NCI-H1436 (cell line): ENCODE data around the gene SEBOX.
A peak's percentile ranks its signal among the peaks of the same experiment; 100 is the strongest.

Experiments used
- DNase-seq: peaks from one replicate; lab custom pipeline; 2025; lab: John Stamatoyannopoulos, UW

Gene SEBOX

GRCh38 chr17:28368306-28368831, 3.4 kb upstream of the SEBOX start:
- DNase-seq: no peak

- DNase-seq: no peak
Measured at GRCh38 chr17:28367641-28368305, 2.8 kb upstream of the SEBOX start.

DNA sequence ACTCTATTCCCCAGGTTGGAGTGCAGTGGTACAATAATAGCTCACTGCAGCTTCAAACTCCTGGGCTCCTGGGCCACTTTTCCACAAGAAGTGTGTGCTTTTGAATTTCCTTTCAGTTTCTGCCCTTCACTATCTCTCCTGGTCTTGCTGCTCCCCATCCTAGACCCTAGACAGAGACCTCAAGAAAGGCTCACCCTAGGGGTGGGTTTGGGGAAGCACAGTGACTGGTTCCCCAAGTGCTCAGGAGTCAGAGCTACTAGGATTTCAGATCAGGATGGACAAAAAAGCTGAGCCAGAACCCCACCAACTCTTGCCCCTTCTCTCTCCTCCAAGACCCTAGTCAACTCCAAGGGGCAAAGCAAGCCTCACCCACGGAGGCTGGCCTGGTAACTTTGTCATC, 1.6 kb upstream of the SEBOX start:
- no peak for DNase-seq

DNA sequence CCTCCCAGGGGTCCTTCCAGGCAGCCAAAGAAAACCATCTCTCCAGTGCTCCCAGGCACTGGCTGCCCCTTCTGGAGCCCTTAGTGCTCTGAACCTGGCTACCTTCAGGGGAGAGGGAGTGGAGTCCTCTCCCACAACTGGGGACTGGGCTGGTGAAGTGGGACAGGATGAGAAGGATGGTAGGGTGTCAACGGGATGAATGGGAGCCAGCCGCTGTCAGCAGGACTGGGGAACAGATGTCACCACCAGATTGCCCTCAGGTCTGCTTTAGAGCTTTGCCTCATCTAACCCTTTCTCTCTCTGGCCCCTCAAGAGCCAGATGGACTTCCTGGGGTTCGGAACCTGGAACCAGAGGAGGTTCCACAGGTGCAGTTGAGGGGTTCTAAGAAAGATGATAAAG, 488 bp upstream of the SEBOX start:
- DNase-seq: no peak

DNA sequence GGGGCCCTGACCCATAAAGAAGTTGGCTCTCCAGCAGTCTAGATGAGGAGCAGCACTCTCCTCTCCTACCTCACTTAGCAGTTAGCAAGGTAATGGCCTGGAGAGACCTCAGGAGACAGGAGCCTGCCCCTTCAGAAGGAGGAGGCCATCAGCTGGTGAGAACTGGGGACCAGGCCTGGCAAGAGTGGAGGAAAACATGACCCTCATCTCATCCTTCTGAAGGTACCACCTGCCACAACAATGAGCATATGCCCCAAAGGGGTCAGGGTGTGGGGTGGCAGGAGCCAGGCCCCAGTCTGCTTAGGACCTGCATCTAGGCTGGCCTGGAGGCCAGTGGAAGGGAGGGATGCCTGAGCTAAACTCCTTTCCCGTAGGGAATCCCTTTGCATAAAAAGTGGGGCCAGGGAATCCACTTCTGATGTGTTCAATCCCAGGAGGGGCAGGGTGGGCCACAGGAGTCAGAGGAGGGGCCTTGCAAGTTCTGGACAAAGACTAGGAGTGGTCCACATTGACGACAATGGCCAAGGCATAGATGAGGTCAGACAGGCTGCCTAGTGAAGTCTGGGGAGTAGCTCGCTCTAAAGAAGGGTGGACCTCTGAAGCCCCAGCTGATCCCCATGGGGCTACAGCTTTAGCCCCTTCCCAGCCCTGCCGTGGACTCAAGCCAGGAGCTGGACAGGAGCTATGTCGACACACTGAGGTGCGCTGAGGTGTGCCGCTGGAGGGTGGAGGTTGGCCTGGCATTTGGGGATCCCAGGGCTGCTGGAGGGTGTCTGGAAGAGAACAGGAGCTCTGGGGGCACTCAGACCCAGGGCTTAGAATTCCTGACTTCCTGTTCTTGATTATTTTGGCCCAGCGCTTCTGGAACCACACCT, 986 bp downstream of the SEBOX start:
- DNase-seq: no peak

- no peak for DNase-seq
Measured at GRCh38 chr17:28363186-28363585, 1.8 kb downstream of the SEBOX start.

- DNase-seq: no peak
Measured at GRCh38 chr17:28357901-28358197, 7.2 kb downstream of the SEBOX start.

- DNase-seq: peak; percentile 96
Measured at GRCh38 chr17:28357061-28357900, 7.7 kb downstream of the SEBOX start, which contains the start of gene POLDIP2. Gene POLDIP2, minus strand, starts transcription at chr17:28357527. Its CDS starts 79 bp downstream, at chr17:28357448.

- no peak for DNase-seq
Measured at GRCh38 chr17:28350271-28350670, 14.7 kb downstream of the SEBOX start.

DNA sequence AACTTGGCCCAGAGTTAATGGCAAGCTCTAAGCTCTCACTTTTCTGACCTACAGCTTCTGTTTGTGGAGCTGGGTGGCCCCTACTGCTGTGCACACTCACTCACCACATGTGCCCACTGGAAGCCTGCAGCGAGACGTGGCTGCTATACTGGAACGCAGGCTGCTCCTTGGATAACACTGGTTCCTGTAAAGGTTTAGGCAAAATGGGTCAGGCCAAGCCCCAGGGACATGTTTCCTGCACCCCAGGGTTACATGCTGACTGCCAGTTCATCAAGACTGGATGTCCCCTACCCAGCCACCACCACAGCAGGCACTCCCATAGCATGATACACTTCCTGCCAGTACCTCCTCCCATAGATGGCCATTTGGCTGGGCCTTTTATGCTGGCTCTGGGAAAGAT, 16.0 kb downstream of the SEBOX start:
- DNase-seq: no peak

GRCh38 chr17:28347261-28347891, 17.6 kb downstream of the SEBOX start:
- DNase-seq: no peak

DNA sequence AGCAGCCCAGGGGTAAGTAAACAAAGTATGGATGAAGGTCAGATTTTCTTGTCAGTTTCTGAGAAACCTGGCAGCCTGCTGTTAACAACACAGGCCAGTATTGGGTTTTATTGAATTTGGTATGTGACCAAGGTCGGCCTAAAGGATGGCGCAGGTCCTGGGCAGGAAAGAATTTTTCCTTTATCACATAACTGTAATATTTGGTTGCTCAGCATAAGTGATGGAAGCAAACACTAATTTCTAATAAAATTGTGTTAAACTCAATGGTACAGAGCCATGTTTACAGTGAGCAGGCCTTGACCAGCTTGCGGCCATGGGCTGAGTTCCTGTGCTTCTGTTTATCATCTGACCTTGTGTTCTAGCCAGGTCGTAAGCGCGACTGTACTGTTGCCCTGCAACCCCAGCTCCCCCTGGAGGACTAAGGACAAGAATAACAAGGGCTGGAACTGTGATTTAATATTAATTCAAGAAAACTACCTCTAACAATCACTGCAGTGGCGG, 18.2 kb downstream of the SEBOX start:
- no peak for DNase-seq

- no peak for DNase-seq
Measured at GRCh38 chr17:28346199-28346580, 18.8 kb downstream of the SEBOX start.

DNA sequence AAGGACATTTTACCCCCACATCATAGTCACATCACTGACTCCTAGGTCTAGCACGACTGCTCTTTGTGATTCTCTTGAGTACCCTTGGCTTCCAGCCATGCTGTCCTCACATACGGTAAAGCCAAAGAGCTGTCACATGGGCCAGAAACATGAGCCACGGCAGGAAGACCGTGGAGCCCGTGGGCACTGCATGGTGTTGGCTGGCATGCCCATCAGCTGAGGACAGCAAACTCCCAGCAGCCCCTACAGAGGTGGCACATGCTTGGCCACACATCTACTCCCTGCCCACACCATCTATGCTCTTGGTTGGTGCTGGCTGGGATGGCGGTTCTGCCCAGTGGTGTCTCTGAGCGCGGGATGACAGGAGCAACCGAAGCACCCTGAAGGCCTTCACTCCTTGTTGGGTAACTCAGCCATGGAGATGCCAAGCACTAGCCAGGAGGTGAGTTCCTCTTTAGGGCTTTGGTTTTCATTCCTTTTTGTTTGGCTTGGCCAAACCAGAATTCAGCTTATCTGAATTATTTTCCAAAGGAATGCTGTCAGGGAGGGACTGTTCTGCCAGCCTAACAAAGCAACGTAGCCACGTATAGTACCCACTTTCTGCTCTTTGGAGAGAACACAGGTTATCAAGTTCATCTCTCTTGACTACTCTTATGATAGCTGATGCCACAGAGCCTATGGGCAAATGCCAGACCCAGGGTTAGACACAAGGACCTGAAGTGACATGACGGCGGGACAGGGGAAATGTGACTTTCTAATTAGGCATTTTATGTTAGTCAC, 19.4 kb downstream of the SEBOX start:
- DNase-seq: no peak

GRCh38 chr17:28344435-28344901, 20.5 kb downstream of the SEBOX start:
- DNase-seq: no peak

GRCh38 chr17:28344011-28344410, 21.0 kb downstream of the SEBOX start:
- DNase-seq: no peak

DNA sequence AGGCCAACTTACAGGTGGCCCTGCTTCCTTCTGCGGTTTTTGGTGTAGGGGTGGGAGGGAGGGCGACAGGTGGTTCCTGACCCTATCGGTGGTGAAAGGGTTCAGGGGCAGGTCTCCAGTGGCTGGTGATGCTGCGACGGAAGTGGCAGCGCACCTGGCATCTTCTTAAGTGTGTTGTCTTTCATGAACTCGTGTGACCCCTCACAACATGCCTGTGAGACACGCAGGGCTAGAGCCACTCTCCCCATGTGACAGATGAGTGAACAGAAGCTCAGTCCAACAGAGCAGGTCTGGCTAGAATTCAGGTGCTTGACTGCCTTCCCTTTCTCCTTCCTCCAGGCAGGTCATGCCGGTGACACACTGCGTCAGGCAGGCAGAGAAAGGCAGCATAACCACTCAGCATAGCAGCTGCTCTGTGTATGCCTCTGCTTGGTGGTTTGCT, 21.5 kb downstream of the SEBOX start:
- no peak for DNase-seq

DNA sequence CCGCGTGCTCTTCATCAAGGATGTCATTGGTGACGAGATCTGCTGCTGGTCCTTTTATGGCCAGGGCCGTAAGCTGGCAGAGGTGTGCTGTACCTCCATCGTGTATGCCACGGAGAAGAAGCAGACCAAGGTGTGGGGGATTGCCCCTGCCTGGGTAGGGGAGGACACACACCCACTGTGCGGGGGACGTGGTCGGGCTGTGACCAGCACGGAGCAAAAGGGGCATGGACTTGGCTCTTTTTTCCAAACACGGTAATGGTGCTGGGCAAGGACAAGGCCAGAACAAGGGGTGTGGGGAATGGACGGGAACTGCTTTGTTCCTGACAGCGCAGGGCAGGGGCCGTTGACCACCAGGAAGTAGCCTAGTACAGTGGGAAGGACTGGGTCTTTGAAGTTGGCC, 22.7 kb downstream of the SEBOX start:
- no peak for DNase-seq

DNA sequence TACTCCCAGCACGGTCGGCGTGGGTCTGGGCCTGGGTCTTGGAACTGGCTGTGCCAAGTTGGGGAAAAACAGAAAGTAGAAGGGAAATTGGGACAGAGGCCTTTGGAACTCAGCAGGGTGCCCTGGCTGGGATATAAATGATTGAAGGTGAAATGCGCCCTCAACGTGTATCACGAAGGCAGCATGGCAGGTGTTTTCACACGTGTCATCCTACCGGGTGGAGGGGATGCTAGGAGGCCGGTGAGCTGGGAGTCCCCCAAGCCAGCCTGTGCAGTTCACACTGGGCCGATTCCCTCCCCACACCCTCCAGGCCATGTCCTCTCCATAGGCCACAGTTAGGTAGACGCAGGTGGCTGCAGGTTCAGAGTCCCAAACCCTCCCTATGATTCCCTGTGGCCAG, 23.5 kb downstream of the SEBOX start:
- no peak for DNase-seq

DNA sequence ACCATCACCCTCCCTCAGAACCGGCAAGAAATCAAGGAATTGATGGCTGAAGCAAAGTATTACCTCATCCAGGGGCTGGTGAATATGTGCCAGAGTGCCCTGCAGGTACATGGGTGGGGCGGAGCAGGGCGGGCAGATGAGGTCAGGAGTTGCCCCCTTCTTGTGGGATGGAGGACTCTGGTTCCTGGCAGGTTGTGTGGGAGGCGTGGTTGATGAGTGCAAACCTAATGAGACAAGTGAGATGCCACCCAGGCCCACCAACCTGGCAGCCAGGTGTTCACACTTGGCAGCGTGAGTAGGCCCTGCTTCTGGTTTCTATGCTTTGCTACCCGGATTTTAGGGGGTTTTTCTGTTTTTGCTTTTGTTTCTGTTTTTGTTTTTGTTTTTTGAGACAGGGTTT, 24.6 kb downstream of the SEBOX start:
- no peak for DNase-seq

GRCh38 chr17:28339431-28339830, 25.6 kb downstream of the SEBOX start:
- no peak for DNase-seq
